H1 (cell line): ENCODE measurements around the gene CYP2C18.

Source experiments
- CTCF ChIP-seq, 3 experiments: IDR thresholded peaks; 1 replicate in 2 of 3; 2 replicates in 1 of 3; pipeline versions ENCODE4 v1.5.1 to v1.6.1; 2011; ENCODE audit warnings: low read length in 3 of 3, mild to moderate bottlenecking in 3 of 3, inconsistent platforms in 2 of 3, low read depth in 1 of 3, moderate library complexity in 1 of 3; ENCODE audit not compliant: insufficient read depth in 1 of 3; ENCODE audit errors: control extremely low read depth in 1 of 3
- EZH2 ChIP-seq: fragments of 200-600 bp; sonication (generic); IDR thresholded peaks from 2 replicates; pipeline ENCODE4 v1.7.1; 2012; ENCODE audit warnings: low read depth, mild to moderate bottlenecking, moderate library complexity, low read length, inconsistent platforms; ENCODE audit not compliant: severe bottlenecking
- GABPA ChIP-seq: IDR thresholded peaks from 2 replicates; pipeline ENCODE4 v1.6.1; 2011; ENCODE audit warnings: mild to moderate bottlenecking, low read length, moderate library complexity, borderline replicate concordance; ENCODE audit not compliant: insufficient read depth
- NRF1 ChIP-seq: IDR thresholded peaks from 2 replicates; pipeline ENCODE4 v1.6.1; 2011; ENCODE audit warnings: mild to moderate bottlenecking, low read depth, low read length, improper control_type of control experiment
- TF ChIP-seq, protein P1 (sequence below): IDR thresholded peaks from 2 replicates; pipeline ENCODE4 v1.6.1; 2012; ENCODE audit warnings: low read length, inconsistent platforms

GRCh38 chr10:94706089-94706488 is 22.6 kb downstream of the CYP2C18 start:
- TF ChIP-seq CTCF (IDR thresholded peaks at IDR 0.05; ENCODE audit: control extremely low read depth in 1 of 3, insufficient read depth in 1 of 3, low read depth in 1 of 3, low read length in 3 of 3) (no peak), EZH2 (no peak), GABPA (no peak), NRF1 (no peak)
- TF ChIP-seq, protein P1, sequence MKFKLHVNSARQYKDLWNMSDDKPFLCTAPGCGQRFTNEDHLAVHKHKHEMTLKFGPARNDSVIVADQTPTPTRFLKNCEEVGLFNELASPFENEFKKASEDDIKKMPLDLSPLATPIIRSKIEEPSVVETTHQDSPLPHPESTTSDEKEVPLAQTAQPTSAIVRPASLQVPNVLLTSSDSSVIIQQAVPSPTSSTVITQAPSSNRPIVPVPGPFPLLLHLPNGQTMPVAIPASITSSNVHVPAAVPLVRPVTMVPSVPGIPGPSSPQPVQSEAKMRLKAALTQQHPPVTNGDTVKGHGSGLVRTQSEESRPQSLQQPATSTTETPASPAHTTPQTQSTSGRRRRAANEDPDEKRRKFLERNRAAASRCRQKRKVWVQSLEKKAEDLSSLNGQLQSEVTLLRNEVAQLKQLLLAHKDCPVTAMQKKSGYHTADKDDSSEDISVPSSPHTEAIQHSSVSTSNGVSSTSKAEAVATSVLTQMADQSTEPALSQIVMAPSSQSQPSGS: no peak
